IPS-18a (cell line): ENCODE results near the gene PRKAA1.

Experiments
- H3K27ac ChIP-seq: one replicate; pipeline ENCODE4 v1.5.1; 2013; ENCODE audit warnings: low read length
- H3K27me3 ChIP-seq: one replicate; pipeline ENCODE4 v1.6.1; 2013; ENCODE audit warnings: mild to moderate bottlenecking, low read length; ENCODE audit not compliant: control insufficient read depth, insufficient read depth
- H3K36me3 ChIP-seq: one replicate; pipeline ENCODE4 v1.6.1; 2013; ENCODE audit warnings: low read depth, low read length; ENCODE audit not compliant: control insufficient read depth
- H3K4me1 ChIP-seq: one replicate; pipeline ENCODE4 v1.6.1; 2013; ENCODE audit warnings: low read depth, low read length; ENCODE audit not compliant: control insufficient read depth
- H3K4me3 ChIP-seq: one replicate; pipeline ENCODE4 v1.5.1; 2013; ENCODE audit warnings: low read length
- H3K9ac ChIP-seq: one replicate; pipeline ENCODE4 v1.6.1; 2013; ENCODE audit warnings: mild to moderate bottlenecking, low read length, moderate library complexity
- H3K9me3 ChIP-seq: one replicate; pipeline ENCODE4 v1.6.1; 2013; ENCODE audit warnings: low read depth, low read length; ENCODE audit not compliant: control insufficient read depth

The PRKAA1 gene

GRCh38 chr5:40798012-40798800 lies at the start of gene PRKAA1:
Gene PRKAA1 (minus strand): TSS chr5:40798374. CDS start chr5:40798189, 185 bp downstream.
- Histone ChIP-seq H3K27ac (peak within 1 kb of the TSS; percentile 88), H3K4me1 (peaks cover 27% of the 10 kb centered on the region), H3K27me3 (no peaks in the 10 kb centered on the region), H3K9me3 (no peaks in the 10 kb centered on the region), H3K36me3 (no peaks in the 10 kb centered on the region), H3K4me3 (peak within 1 kb of the TSS; percentile 99), H3K9ac (peak within 1 kb of the TSS; percentile 94)

GRCh38 chr5:40847525-40847924 lies 49.4 kb upstream of the PRKAA1 start:
- Histone ChIP-seq H3K4me1 (no peaks in the 10 kb centered on the region), H3K9me3 (no peaks in the 10 kb centered on the region), H3K36me3 (no peaks in the 10 kb centered on the region), H3K27ac (no peak overlapping the region), H3K27me3 (no peaks in the 10 kb centered on the region), H3K4me3 (no peak overlapping the region), H3K9ac (no peak overlapping the region)

- H3K9ac ChIP-seq = no peak overlapping the region
- H3K4me1 ChIP-seq = peaks cover 4% of the 10 kb centered on the region
- no peak overlapping the region for H3K4me3 ChIP-seq
- no peaks in the 10 kb centered on the region for H3K36me3 ChIP-seq
- H3K27me3 ChIP-seq = no peaks in the 10 kb centered on the region
- H3K27ac ChIP-seq = no peak overlapping the region
- H3K9me3 ChIP-seq = no peaks in the 10 kb centered on the region
These were observed 48.2 kb upstream of the PRKAA1 start for GRCh38 chr5:40846371-40846770.

- Histone ChIP-seq H3K9me3 (no peaks in the 10 kb centered on the region), H3K36me3 (no peaks in the 10 kb centered on the region), H3K4me3 (no peak overlapping the region), H3K9ac (no peak overlapping the region), H3K4me1 (peaks cover 12% of the 10 kb centered on the region), H3K27me3 (no peaks in the 10 kb centered on the region), H3K27ac (no peak overlapping the region)
These were observed 46.4 kb upstream of the PRKAA1 start for GRCh38 chr5:40844565-40844964.

- Histone ChIP-seq H3K4me3 (no peak overlapping the region), H3K4me1 (peaks cover 12% of the 10 kb centered on the region), H3K36me3 (no peaks in the 10 kb centered on the region), H3K9me3 (no peaks in the 10 kb centered on the region), H3K27ac (no peak overlapping the region), H3K27me3 (no peaks in the 10 kb centered on the region), H3K9ac (no peak overlapping the region)
These were observed 44.2 kb upstream of the PRKAA1 start for GRCh38 chr5:40842351-40842750.

GRCh38 chr5:40841068-40841805 lies 43.1 kb upstream of the PRKAA1 start, which contains the start of gene CARD6:
Gene CARD6 (plus strand): TSS chr5:40841367. CDS start chr5:40841383, 16 bp downstream.
- Histone ChIP-seq H3K4me1 (peaks cover 12% of the 10 kb centered on the region), H3K9me3 (no peaks in the 10 kb centered on the region), H3K36me3 (no peaks in the 10 kb centered on the region), H3K27me3 (no peaks in the 10 kb centered on the region), H3K4me3 (peak within 1 kb of the TSS; percentile 39), H3K27ac (no peak within 1 kb of the TSS), H3K9ac (no peak within 1 kb of the TSS)

- Histone ChIP-seq H3K9ac (no peak overlapping the region), H3K4me3 (no peak overlapping the region), H3K27ac (no peak overlapping the region), H3K36me3 (peaks cover 15% of the 10 kb centered on the region), H3K4me1 (peaks cover 25% of the 10 kb centered on the region), H3K9me3 (no peaks in the 10 kb centered on the region), H3K27me3 (no peaks in the 10 kb centered on the region)
These were observed 39.9 kb upstream of the PRKAA1 start for GRCh38 chr5:40838086-40838485.

GRCh38 chr5:40834849-40835787 lies 36.9 kb upstream of the PRKAA1 start, which contains the start of gene RPL37:
Gene RPL37 (minus strand): TSS chr5:40835222. CDS start chr5:40835185, 37 bp downstream.
- H3K4me1 ChIP-seq = peaks cover 19% of the 10 kb centered on the region
- no peaks in the 10 kb centered on the region for H3K9me3 ChIP-seq
- peak within 1 kb of the TSS; percentile 99 for H3K27ac ChIP-seq
- H3K36me3 ChIP-seq = peaks cover 45% of the 10 kb centered on the region
- H3K4me3 ChIP-seq = peak within 1 kb of the TSS; percentile 100
- no peaks in the 10 kb centered on the region for H3K27me3 ChIP-seq
- peak within 1 kb of the TSS; percentile 100 for H3K9ac ChIP-seq

- Histone ChIP-seq H3K9ac (peak overlapping the region; percentile 100), H3K9me3 (no peaks in the 10 kb centered on the region), H3K27ac (peak overlapping the region; percentile 99), H3K27me3 (no peaks in the 10 kb centered on the region), H3K36me3 (peaks cover 52% of the 10 kb centered on the region), H3K4me3 (peak overlapping the region; percentile 100), H3K4me1 (peaks cover 19% of the 10 kb centered on the region)
These were observed 36.2 kb upstream of the PRKAA1 start for GRCh38 chr5:40834391-40834848.

GRCh38 chr5:40833712-40834229 lies 35.6 kb upstream of the PRKAA1 start:
- Histone ChIP-seq H3K9ac (peak overlapping the region; percentile 100), H3K27ac (peak overlapping the region; percentile 99), H3K27me3 (no peaks in the 10 kb centered on the region), H3K4me3 (peak overlapping the region; percentile 100), H3K4me1 (peaks cover 19% of the 10 kb centered on the region), H3K36me3 (peaks cover 58% of the 10 kb centered on the region), H3K9me3 (no peaks in the 10 kb centered on the region)
